A549 (cell line): Measurements from ENCODE around the gene KIF3A. TPM values are rescaled to one million over a fixed set of nuclear protein-coding genes. Genes with fewer than 3 reads are reported as not detected.

Experiments
- ATAC-seq, 2 experiments: fragments of 200-7000 bp in 1 of 2; fragments of >200 bp in 1 of 2; cut with Nextera tagmentation in 1 of 2; cut with Tn5 transposase in 1 of 2; 3 replicates each; pipeline versions ENCODE4 v1.8.0 to v1.9.1; 2018 to 2020; ENCODE audit warnings: mild to moderate bottlenecking in 1 of 2, moderate library complexity in 1 of 2
- CTCF ChIA-PET: fragments of 300-600 bp; sonication (Branson Sonifier 250); formaldehyde crosslinking; extraction: SDS; loops from one replicate; lab custom pipeline; 2021; ENCODE audit warnings: antibody characterized with exemption, inconsistent platforms; lab: Yijun Ruan, JAX
- POLR2A ChIA-PET: fragments of 350-600 bp; formaldehyde crosslinking; extraction: SDS; loops from one replicate; lab custom pipeline; 2021; ENCODE audit warnings: antibody characterized with exemption, inconsistent platforms; lab: Yijun Ruan, JAX
- DNase-seq, 2 experiments: peaks; one replicate each; pipeline versions ENCODE4 v3.0.0 to v3.0.0-alpha.2; 2011 to 2016; ENCODE audit warnings: low read depth in 1 of 2, low spot score in 1 of 2
- FAIRE-seq: peaks from 2 replicates; lab custom pipeline; 2011; peaks lifted over from hg19 to GRCh38; lab: Jason Lieb, UNC
- H3K27ac ChIP-seq, 2 experiments: fragments of >200 bp; sonication (Bioruptor Twin); formaldehyde crosslinking; 3 replicates each; pipeline ENCODE4 v1.5.1; 2016 to 2017
- H3K4me1 ChIP-seq: fragments of >200 bp; sonication (Bioruptor Twin); formaldehyde crosslinking; 3 replicates; pipeline ENCODE4 v1.6.1; 2016
- H3K4me2 ChIP-seq: fragments of >200 bp; sonication (Bioruptor Twin); formaldehyde crosslinking; 3 replicates; pipeline ENCODE4 v1.6.1; 2016
- H3K4me3 ChIP-seq: fragments of >200 bp; sonication (Bioruptor Twin); formaldehyde crosslinking; 3 replicates; pipeline ENCODE4 v1.5.1; 2016
- H3K9me3 ChIP-seq: fragments of >200 bp; sonication (Bioruptor Twin); formaldehyde crosslinking; 3 replicates; pipeline ENCODE4 v1.6.1; 2016
- ATOH8 ChIP-seq: fragments of 250-450 bp; sonication (Bioruptor Pico); IDR thresholded peaks from 2 replicates; pipeline ENCODE4 v1.5.0; 2020; ENCODE audit warnings: low read depth, mild to moderate bottlenecking, moderate library complexity
- BHLHE40 ChIP-seq: IDR thresholded peaks from 2 replicates; pipeline ENCODE4 v1.6.1; 2012; ENCODE audit warnings: low read depth, low read length, inconsistent platforms
- CBX2 ChIP-seq: fragments of 200-600 bp; sonication (generic); IDR thresholded peaks from 2 replicates; pipeline ENCODE4 v1.6.1; 2016; ENCODE audit warnings: low read depth, mild to moderate bottlenecking, borderline replicate concordance
- CHD2 ChIP-seq: fragments of 150-350 bp; IDR thresholded peaks from 2 replicates; pipeline ENCODE4 v1.6.1; 2014; ENCODE audit warnings: low read length; ENCODE audit not compliant: partially characterized antibody
- CTCF ChIP-seq: fragments of >200 bp; sonication (Bioruptor Twin); formaldehyde crosslinking; IDR thresholded peaks from 3 replicates; pipeline ENCODE4 v1.5.1; 2016
- ESRRA ChIP-seq: fragments of 150-350 bp; IDR thresholded peaks from 2 replicates; pipeline ENCODE4 v1.6.1; 2014; ENCODE audit warnings: mild to moderate bottlenecking, low read length, borderline replicate concordance
- FOXS1 ChIP-seq: fragments of 250-450 bp; sonication (Bioruptor Pico); IDR thresholded peaks from 2 replicates; pipeline ENCODE4 v1.5.0; 2020; ENCODE audit warnings: mild to moderate bottlenecking, moderate library complexity
- HDAC2 ChIP-seq: fragments of 200-600 bp; sonication (generic); IDR thresholded peaks from 2 replicates; pipeline ENCODE4 v1.6.1; 2016
- HES2 ChIP-seq: fragments of >200 bp; sonication (Bioruptor Twin); formaldehyde crosslinking; IDR thresholded peaks from 2 replicates; pipeline ENCODE4 v1.6.1; 2016
- HOXA7 ChIP-seq: fragments of 250-450 bp; sonication (Bioruptor Pico); IDR thresholded peaks from 2 replicates; pipeline ENCODE4 v1.5.0; 2020; ENCODE audit warnings: mild to moderate bottlenecking, moderate library complexity
- KDM5A ChIP-seq: fragments of 200-600 bp; sonication (generic); IDR thresholded peaks from 2 replicates; pipeline ENCODE4 v1.6.1; 2016; ENCODE audit warnings: antibody characterized with exemption, mild to moderate bottlenecking
- MYC ChIP-seq: IDR thresholded peaks from 2 replicates; pipeline ENCODE4 v1.6.1; 2012; ENCODE audit warnings: mild to moderate bottlenecking, inconsistent platforms, low read length, improper control_type of control experiment, borderline replicate concordance
- NFE2L2 ChIP-seq: fragments of 150-350 bp; conservative IDR thresholded peaks from 2 replicates; pipeline ENCODE4 v1.6.1; 2014; ENCODE audit warnings: low read length
- NPAS2 ChIP-seq: fragments of 250-450 bp; sonication (Bioruptor Pico); IDR thresholded peaks from 2 replicates; pipeline ENCODE4 v1.8.0; 2022; ENCODE audit warnings: mild to moderate bottlenecking, moderate library complexity, borderline replicate concordance
- NR3C1 ChIP-seq: fragments of >200 bp; sonication (Bioruptor Twin); formaldehyde crosslinking; IDR thresholded peaks from 3 replicates; pipeline ENCODE4 v1.6.1; 2017
- PHF8 ChIP-seq: fragments of 200-600 bp; sonication (generic); IDR thresholded peaks from 2 replicates; pipeline ENCODE4 v1.6.1; 2016; ENCODE audit warnings: low read depth, mild to moderate bottlenecking, antibody characterized with exemption, moderate library complexity, borderline replicate concordance
- POLR2A ChIP-seq: IDR thresholded peaks from 2 replicates; pipeline ENCODE4 v1.6.1; 2012; ENCODE audit warnings: mild to moderate bottlenecking, low read length
- RCOR1 ChIP-seq: fragments of 150-350 bp; IDR thresholded peaks from 2 replicates; pipeline ENCODE4 v1.6.1; 2014; ENCODE audit warnings: antibody characterized with exemption, low read length, low read depth
- SMC3 ChIP-seq: fragments of >200 bp; sonication (Bioruptor Twin); formaldehyde crosslinking; IDR thresholded peaks from 3 replicates; pipeline ENCODE4 v1.6.1; 2018; ENCODE audit warnings: inconsistent platforms
- TP53 ChIP-seq: fragments of 250-450 bp; sonication (Bioruptor Pico); IDR thresholded peaks from 2 replicates; pipeline ENCODE4 v1.5.0; 2021; ENCODE audit warnings: mild to moderate bottlenecking, moderate library complexity
- USF2 ChIP-seq: fragments of 450-650 bp; IDR thresholded peaks from 2 replicates; pipeline ENCODE4 v1.6.1; 2014; ENCODE audit warnings: antibody characterized with exemption
- ZFP36 ChIP-seq: fragments of 450-650 bp; IDR thresholded peaks from 2 replicates; pipeline ENCODE4 v1.6.1; 2014; ENCODE audit warnings: borderline replicate concordance; ENCODE audit not compliant: partially characterized antibody
- ZSCAN20 ChIP-seq: fragments of 250-450 bp; sonication (Bioruptor Pico); IDR thresholded peaks from 2 replicates; pipeline ENCODE4 v1.8.0; 2022; ENCODE audit warnings: mild to moderate bottlenecking, moderate library complexity
- WGBS: methylation state at CpG from one replicate; pipeline ENCODE4 v1.1.6; 2017; ENCODE audit errors: missing lambda C conversion rate; 5-methylcytosine and 5-hydroxymethylcytosine counted together
- polyA plus RNA-seq, 4 experiments: library from polyadenylated mRNA; depleted of rRNA in 3 of 4; stranded (reverse); fragments of >200 nt; fragmentation: RNase III in 1 of 4; extraction: RNeasy Plus Mini Kit Qiagen cat#74134 plus additional on column Dnase treatment in 1 of 4; gene quantifications; 2 replicates in 3 of 4; 3 replicates in 1 of 4; pipeline ENCODE4 v1.2.3, GENCODE V29; 2011 to 2017
- TF ChIP-seq, protein P1 (sequence below): fragments of 250-450 bp; sonication (Bioruptor Pico); IDR thresholded peaks from 2 replicates; pipeline ENCODE4 v1.5.0; 2021; ENCODE audit warnings: mild to moderate bottlenecking, moderate library complexity, borderline replicate concordance
- TF ChIP-seq, protein P2 (sequence below): IDR thresholded peaks from 2 replicates; pipeline ENCODE4 v1.6.1; 2012
- TF ChIP-seq, protein P3 (sequence below): IDR thresholded peaks from 2 replicates; pipeline ENCODE4 v1.6.1; 2012; ENCODE audit warnings: low read depth, borderline replicate concordance

Gene KIF3A
- polyA plus RNA-seq, 2 of the 4 experiments (the other 2 are of a cell fraction), result 12.8 to 20.5 TPM

DNA sequence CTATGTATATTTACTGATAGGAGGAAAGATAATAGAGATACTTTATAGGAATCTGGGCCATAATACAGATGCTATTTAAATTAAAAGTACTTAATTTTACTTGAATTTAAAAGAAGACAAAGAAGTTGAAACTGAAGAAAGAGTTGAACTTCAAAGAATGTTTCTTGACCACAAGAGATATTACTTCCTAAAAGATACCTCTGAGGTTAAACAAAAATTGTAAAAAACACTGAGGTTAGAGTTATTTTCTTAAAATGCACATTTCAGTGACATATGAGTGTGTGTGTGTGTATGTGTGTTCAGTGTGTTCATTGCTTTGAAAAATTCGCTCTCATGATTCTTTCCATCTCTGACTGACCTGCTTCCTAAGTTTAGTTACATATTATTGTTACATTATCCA, 43.2 kb upstream of the KIF3A start (continued):
- TF ChIP-seq ATOH8 (CRISPR knock-in tag), result no peak
- TF ChIP-seq CHD2, result no peak
- TF ChIP-seq NR3C1, result no peak
- TF ChIP-seq, protein P1, sequence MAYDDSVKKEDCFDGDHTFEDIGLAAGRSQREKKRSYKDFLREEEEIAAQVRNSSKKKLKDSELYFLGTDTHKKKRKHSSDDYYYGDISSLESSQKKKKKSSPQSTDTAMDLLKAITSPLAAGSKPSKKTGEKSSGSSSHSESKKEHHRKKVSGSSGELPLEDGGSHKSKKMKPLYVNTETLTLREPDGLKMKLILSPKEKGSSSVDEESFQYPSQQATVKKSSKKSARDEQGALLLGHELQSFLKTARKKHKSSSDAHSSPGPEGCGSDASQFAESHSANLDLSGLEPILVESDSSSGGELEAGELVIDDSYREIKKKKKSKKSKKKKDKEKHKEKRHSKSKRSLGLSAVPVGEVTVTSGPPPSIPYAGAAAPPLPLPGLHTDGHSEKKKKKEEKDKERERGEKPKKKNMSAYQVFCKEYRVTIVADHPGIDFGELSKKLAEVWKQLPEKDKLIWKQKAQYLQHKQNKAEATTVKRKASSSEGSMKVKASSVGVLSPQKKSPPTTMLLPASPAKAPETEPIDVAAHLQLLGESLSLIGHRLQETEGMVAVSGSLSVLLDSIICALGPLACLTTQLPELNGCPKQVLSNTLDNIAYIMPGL, result no peak
- TF ChIP-seq POLR2A, result no peak
- TF ChIP-seq KDM5A, result no peak
- no peak for TF ChIP-seq HDAC2
- TF ChIP-seq CBX2, result no peak
- TF ChIP-seq, protein P2, sequence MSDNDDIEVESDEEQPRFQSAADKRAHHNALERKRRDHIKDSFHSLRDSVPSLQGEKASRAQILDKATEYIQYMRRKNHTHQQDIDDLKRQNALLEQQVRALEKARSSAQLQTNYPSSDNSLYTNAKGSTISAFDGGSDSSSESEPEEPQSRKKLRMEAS, result no peak

GRCh38 chr5:132779961-132780360, 42.6 kb upstream of the KIF3A start:
- Histone ChIP-seq H3K9me3 (no peaks in the 10 kb centered on the region), H3K4me2 (no peak overlapping the region), H3K27ac (no peak overlapping the region), H3K4me3 (no peak overlapping the region)
- POLR2A ChIA-PET, result no interaction called here
- WGBS, result 88% methylated on average over 3 of the region's 3 CpGs
- ATAC-seq (no peak), FAIRE-seq (no peak)
- TF ChIP-seq MYC (no peak), HES2 (no peak), NFE2L2 (no peak)
- TF ChIP-seq, all 56 proteins: peak for 0
- no peak for DNase-seq
- CTCF ChIA-PET, result no interaction called here
- H3K4me1 ChIP-seq, result peaks cover 7% of the 10 kb centered on the region

DNA sequence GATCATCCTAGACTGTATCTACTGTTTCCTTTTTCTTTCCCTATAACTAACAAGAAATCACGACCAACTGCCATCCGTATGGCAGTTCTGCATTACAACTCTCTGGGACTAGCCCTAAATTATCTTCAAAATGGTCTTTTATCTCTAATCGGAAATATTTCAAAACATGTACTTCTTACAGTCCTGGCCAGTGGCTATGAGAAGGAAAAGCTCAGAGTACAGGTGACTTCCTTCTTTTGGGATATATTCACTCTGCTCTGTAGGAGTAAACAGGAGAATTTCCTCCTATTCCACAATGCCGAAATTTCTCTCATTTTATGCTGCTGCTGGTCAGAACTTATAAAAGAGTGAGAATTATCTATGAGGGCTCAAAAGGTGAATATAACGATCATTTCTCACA, 41.5 kb upstream of the KIF3A start:
- Histone ChIP-seq H3K4me1 (peaks cover 7% of the 10 kb centered on the region), H3K27ac (no peak overlapping the region), H3K4me2 (no peak overlapping the region), H3K9me3 (no peaks in the 10 kb centered on the region), H3K4me3 (no peak overlapping the region)
- 81% methylated on average over 5 of the region's 5 CpGs for WGBS
- no peak for TF ChIP-seq HES2
- no peak for TF ChIP-seq NPAS2 (CRISPR knock-in tag)
- TF ChIP-seq POLR2A, result no peak
- TF ChIP-seq ZSCAN20, result no peak
- TF ChIP-seq CTCF, result no peak
- TF ChIP-seq FOXS1 (CRISPR knock-in tag), result no peak
- DNase-seq, result no peak
- POLR2A ChIA-PET, result no interaction called here
- ATAC-seq, result no peak
- CTCF ChIA-PET, result interaction anchor here (0.6 to 2.5 kb wide), 4 partner anchors 17 to 51 kb away, joined by 3 to 7 read pairs (median 4); partner anchors contain the start of genes SHROOM1 and SOWAHA
- no peak for FAIRE-seq

DNA sequence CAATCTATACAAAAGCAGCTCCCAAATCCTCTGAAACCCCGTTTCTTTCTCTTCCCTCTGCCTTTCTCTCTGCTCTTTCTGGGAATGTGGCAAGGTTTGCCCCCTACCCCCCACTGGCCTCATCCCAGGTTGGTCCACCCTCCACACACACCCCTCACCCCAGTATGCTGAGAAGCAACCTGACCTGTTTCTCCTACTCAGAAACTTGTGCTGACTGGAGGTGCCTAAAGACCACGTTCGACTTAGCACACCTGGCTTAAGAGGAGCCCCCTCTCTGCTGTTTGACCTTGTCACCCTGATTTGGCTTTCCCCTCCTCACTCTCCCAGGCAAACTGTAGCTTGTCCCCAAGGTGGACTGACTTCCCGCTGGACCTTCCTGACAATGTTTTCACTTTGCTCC, 40.8 kb upstream of the KIF3A start:
- ATAC-seq, result no peak
- no peak for DNase-seq
- Histone ChIP-seq H3K9me3 (no peaks in the 10 kb centered on the region), H3K4me2 (peak overlapping the region; percentile 91), H3K4me1 (peaks cover 7% of the 10 kb centered on the region), H3K27ac (peak overlapping the region in 1 of 2 experiments; percentile 98; a peak in 2 of 6 replicates), H3K4me3 (peak overlapping the region; percentile 83; the same call in 2 of the 3 replicates)
- no peak for FAIRE-seq
- 85% methylated on average over 4 of the region's 4 CpGs for WGBS
- POLR2A ChIA-PET, result interaction anchor here (1.8 kb wide), 1 partner anchor 41 kb away, joined by 6 read pairs; the partner anchor contains the start of gene KIF3A
- CTCF ChIA-PET, result interaction anchor here (1.3 to 2.5 kb wide), 4 partner anchors 35 to 251 kb away, joined by 4 to 8 read pairs (median 7); partner anchors contain the start of genes SHROOM1 and SOWAHA
- TF ChIP-seq ZFP36 (no peak), CBX2 (no peak), RCOR1 (no peak), ESRRA (no peak), USF2 (no peak), HDAC2 (no peak), HOXA7 (no peak), BHLHE40 (no peak), TP53 (CRISPR knock-in tag) (no peak), SMC3 (no peak), PHF8 (no peak)
- TF ChIP-seq, protein P3, sequence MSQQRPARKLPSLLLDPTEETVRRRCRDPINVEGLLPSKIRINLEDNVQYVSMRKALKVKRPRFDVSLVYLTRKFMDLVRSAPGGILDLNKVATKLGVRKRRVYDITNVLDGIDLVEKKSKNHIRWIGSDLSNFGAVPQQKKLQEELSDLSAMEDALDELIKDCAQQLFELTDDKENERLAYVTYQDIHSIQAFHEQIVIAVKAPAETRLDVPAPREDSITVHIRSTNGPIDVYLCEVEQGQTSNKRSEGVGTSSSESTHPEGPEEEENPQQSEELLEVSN, result no peak
- TF ChIP-seq, protein P2, result no peak
